IMR-90 (cell line): Measurements from ENCODE around the gene PLXNA4. TPM values are rescaled to one million over a fixed set of nuclear protein-coding genes. Genes with fewer than 3 reads are reported as not detected.

ENCODE experiments used
- ATAC-seq: fragments of 200-7000 bp; cut with Tn5 transposase; 2 replicates; pipeline ENCODE4 v1.9.1; 2020; ENCODE audit warnings: low read depth, mild to moderate bottlenecking, moderate library complexity
- BruUV-seq: library from RNA; stranded (reverse); fragments of 400-500 nt; replicated peaks from 2 replicates; lab custom pipeline; 2021; lab: Mats Ljungman, UMichigan
- CTCF ChIA-PET: fragments of 300-600 bp; formaldehyde crosslinking; extraction: SDS; loops from one replicate; lab custom pipeline; 2021; ENCODE audit warnings: antibody characterized with exemption; lab: Yijun Ruan, JAX
- POLR2A ChIA-PET: fragments of 300-600 bp; sonication (Branson Sonifier 250); formaldehyde crosslinking; loops from one replicate; lab custom pipeline; 2022; ENCODE audit warnings: antibody characterized with exemption; ENCODE audit not compliant: unreplicated experiment; lab: Charles Lee
- DNase-seq: peaks from one replicate; pipeline ENCODE4 v3.0.0; 2013
- H2AFZ ChIP-seq: replicated peaks from 2 replicates; pipeline ENCODE3; 2013; ENCODE audit warnings: low read length, mild to moderate bottlenecking; ENCODE audit not compliant: poor library complexity
- H2AK5ac ChIP-seq: 2 replicates; pipeline ENCODE4 v1.6.1; 2013; ENCODE audit warnings: low read depth, low read length, inconsistent platforms
- H2AK9ac ChIP-seq: replicated peaks from 2 replicates; pipeline ENCODE3; 2013; ENCODE audit warnings: mild to moderate bottlenecking, low read depth, low read length, moderate library complexity; ENCODE audit not compliant: poor library complexity
- H2BK120ac ChIP-seq: 2 replicates; pipeline ENCODE4 v1.6.1; 2013; ENCODE audit warnings: low read depth, low read length, inconsistent platforms
- H2BK15ac ChIP-seq: 3 replicates; pipeline ENCODE4 v1.6.1; 2013; ENCODE audit warnings: low read depth, low read length, inconsistent platforms
- H2BK20ac ChIP-seq: 2 replicates; pipeline ENCODE4 v1.6.1; 2013; ENCODE audit warnings: low read depth, mild to moderate bottlenecking, inconsistent platforms, low read length, moderate library complexity
- H2BK5ac ChIP-seq: 2 replicates; pipeline ENCODE4 v1.6.1; 2013; ENCODE audit warnings: mild to moderate bottlenecking, low read depth, low read length, inconsistent platforms; ENCODE audit not compliant: poor library complexity, severe bottlenecking
- H3K14ac ChIP-seq: replicated peaks from 2 replicates; pipeline ENCODE4 v1.6.1; 2013; ENCODE audit warnings: low read depth, low read length, inconsistent platforms
- H3K18ac ChIP-seq: 2 replicates; pipeline ENCODE4 v1.6.1; 2013; ENCODE audit warnings: low read depth, low read length, control low read depth
- H3K23ac ChIP-seq: 2 replicates; pipeline ENCODE4 v1.6.1; 2013; ENCODE audit warnings: low read depth, low read length, inconsistent platforms
- H3K27ac ChIP-seq: 2 replicates; pipeline ENCODE4 v1.5.1; 2013; ENCODE audit warnings: mild to moderate bottlenecking, control low read depth, low read length; ENCODE audit not compliant: insufficient read depth
- H3K27me3 ChIP-seq: 2 replicates; pipeline ENCODE4 v1.6.1; 2013; ENCODE audit warnings: low read length; ENCODE audit not compliant: control insufficient read depth, insufficient read depth
- H3K36me3 ChIP-seq: 2 replicates; pipeline ENCODE4 v1.6.1; 2013; ENCODE audit warnings: low read length, mixed read lengths; ENCODE audit not compliant: control insufficient read depth, insufficient read depth
- H3K4ac ChIP-seq: 2 replicates; pipeline ENCODE4 v1.6.1; 2013; ENCODE audit warnings: low read depth, low read length, inconsistent platforms
- H3K4me1 ChIP-seq: 2 replicates; pipeline ENCODE4 v1.6.1; 2013; ENCODE audit warnings: low read length, mixed read lengths; ENCODE audit not compliant: control insufficient read depth, insufficient read depth
- H3K4me2 ChIP-seq: 2 replicates; pipeline ENCODE4 v1.6.1; 2013; ENCODE audit warnings: low read depth, mild to moderate bottlenecking, control low read depth, low read length, moderate library complexity
- H3K4me3 ChIP-seq: 2 replicates; pipeline ENCODE4 v1.5.1; 2013; ENCODE audit warnings: low read depth, mild to moderate bottlenecking, control low read depth, low read length, moderate library complexity; ENCODE audit not compliant: insufficient read depth
- H3K56ac ChIP-seq: 2 replicates; pipeline ENCODE4 v1.6.1; 2013; ENCODE audit warnings: low read length, inconsistent platforms; ENCODE audit not compliant: insufficient read depth; ENCODE audit errors: extremely low read depth
- H3K79me1 ChIP-seq, 2 experiments: 2 replicates each; pipeline ENCODE4 v1.6.1; 2013; ENCODE audit warnings: low read length in 2 of 2, inconsistent platforms in 1 of 2, low read depth in 1 of 2
- H3K9ac ChIP-seq: 2 replicates; pipeline ENCODE4 v1.6.1; 2013; ENCODE audit warnings: low read depth, low read length, control low read depth
- H3K9me1 ChIP-seq: 2 replicates; pipeline ENCODE4 v1.6.1; 2013; ENCODE audit warnings: low read length, inconsistent platforms; ENCODE audit not compliant: insufficient read depth
- H3K9me3 ChIP-seq: 2 replicates; pipeline ENCODE4 v1.6.1; 2013; ENCODE audit warnings: low read length; ENCODE audit not compliant: control insufficient read depth, insufficient read depth
- H4K20me1 ChIP-seq: 2 replicates; pipeline ENCODE4 v1.6.1; 2013; ENCODE audit warnings: low read length, inconsistent platforms; ENCODE audit not compliant: insufficient read depth
- H4K5ac ChIP-seq: 2 replicates; pipeline ENCODE4 v1.6.1; 2013; ENCODE audit warnings: mild to moderate bottlenecking, low read depth, low read length, control low read depth
- H4K8ac ChIP-seq, 2 experiments: 2 replicates each; pipeline ENCODE4 v1.6.1; 2013; ENCODE audit warnings: low read depth in 2 of 2, low read length in 2 of 2, control low read depth in 1 of 2, inconsistent platforms in 1 of 2
- H4K91ac ChIP-seq: 2 replicates; pipeline ENCODE4 v1.6.1; 2013; ENCODE audit warnings: low read depth, low read length, inconsistent platforms; ENCODE audit not compliant: insufficient read depth
- BHLHE40 ChIP-seq: fragments of 150-350 bp; IDR thresholded peaks from 2 replicates; pipeline ENCODE4 v1.6.1; 2016; ENCODE audit warnings: mild to moderate bottlenecking, low read depth, low read length
- MAZ ChIP-seq: IDR thresholded peaks from 2 replicates; pipeline ENCODE4 v1.6.1; 2012; ENCODE audit warnings: low read depth, mild to moderate bottlenecking, low read length, improper control_type of control experiment, moderate library complexity, borderline replicate concordance
- NFE2L2 ChIP-seq: fragments of 150-350 bp; IDR thresholded peaks from 2 replicates; pipeline ENCODE4 v1.6.1; 2016; ENCODE audit warnings: low read depth, mild to moderate bottlenecking, low read length
- POLR2A ChIP-seq: IDR thresholded peaks from 2 replicates; pipeline ENCODE4 v1.6.1; 2012; ENCODE audit warnings: mild to moderate bottlenecking, low read depth, low read length
- SMC3 ChIP-seq: fragments of 150-350 bp; IDR thresholded peaks from 2 replicates; pipeline ENCODE4 v1.6.1; 2016; ENCODE audit warnings: low read depth, mild to moderate bottlenecking, antibody characterized with exemption, low read length, moderate library complexity
- whole genome bisulfite sequencing, 2 experiments: methylation state at CpG; one replicate each; pipeline versions ENCODE4 v1.1.5 to v1.1.7; 2013; ENCODE audit warnings: missing lambda C conversion rate in 2 of 2; ENCODE audit not compliant: insufficient read length in 1 of 2; ENCODE audit errors: extremely low coverage in 2 of 2; 5-methylcytosine and 5-hydroxymethylcytosine counted together
- dilution Hi-C: fragments of 300-500 bp; cut with HindIII; formaldehyde crosslinking; loops from one replicate; pipeline ENCODE4 v1.14.3; 2018; ENCODE audit warnings: low sequenced_read_pairs; ENCODE audit not compliant: unreplicated experiment
- in situ Hi-C: fragments of 300-500 bp; cut with MboI; formaldehyde crosslinking; loops from 3 replicates; pipeline ENCODE4 v1.14.3; 2019; ENCODE audit warnings: low sequenced_read_pairs, inconsistent platforms, mixed read lengths
- intact Hi-C: fragments of 100-400 bp; cut with micrococcal nuclease; formaldehyde crosslinking; loops from 2 replicates; pipeline ENCODE4 v1.10.0; 2022
- polyA plus RNA-seq, 3 experiments: library from polyadenylated mRNA; depleted of rRNA; stranded (reverse); fragments of >200 nt; gene quantifications; 2 replicates each; pipeline ENCODE4 v1.2.3, GENCODE V29; 2012; ENCODE audit warnings: low replicate concordance in 1 of 3
- total RNA-seq: library from RNA; depleted of rRNA; stranded (reverse); fragments of >200 nt; gene quantifications from 2 replicates; pipeline ENCODE4 v1.2.3, GENCODE V29; 2012

Gene PLXNA4
- total and polyA plus RNA-seq, 2 of the 4 experiments (the other 2 are of a cell fraction), result under 0.01 TPM

DNA sequence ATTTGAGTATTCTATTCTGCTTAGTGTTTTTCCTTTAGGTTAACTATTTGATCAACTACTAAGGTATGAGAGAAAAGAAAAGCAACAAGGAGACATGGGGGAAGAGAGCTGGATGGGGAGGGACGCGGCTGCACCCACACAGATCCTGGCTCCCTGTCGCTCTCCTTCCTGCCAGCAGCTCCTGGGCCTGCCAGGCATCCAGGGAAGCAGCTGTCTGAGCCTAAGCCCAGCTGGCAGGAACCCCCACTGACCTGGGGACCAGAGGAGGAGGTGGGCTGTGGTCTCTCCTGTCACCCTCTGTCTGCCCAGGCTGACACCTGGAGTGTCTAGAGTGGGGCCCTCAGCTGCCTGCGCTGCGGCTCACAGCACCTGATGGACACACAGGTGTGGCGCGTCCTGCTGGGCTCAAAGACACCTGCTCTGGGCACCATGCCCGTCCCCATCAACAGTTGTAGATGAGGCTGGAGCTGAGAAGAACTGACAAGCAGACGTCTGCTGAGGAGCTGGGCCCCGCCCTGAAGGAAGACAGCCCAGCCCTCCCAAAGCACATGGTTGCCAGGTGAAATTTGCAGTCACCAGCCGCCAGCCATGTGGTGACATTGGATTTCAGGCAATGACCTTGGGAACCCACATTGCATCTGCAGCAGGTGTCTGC lies 207.9 kb downstream of the PLXNA4 start:
- Histone ChIP-seq H3K4ac (no peak overlapping the region), H3K9me3 (no peaks in the 10 kb centered on the region), H2BK5ac (no peak overlapping the region), H3K4me3 (no peak overlapping the region), H2BK15ac (no peak overlapping the region), H3K36me3 (no peaks in the 10 kb centered on the region), H2AK5ac (no peak overlapping the region), H4K20me1 (no peaks in the 10 kb centered on the region), H3K9ac (no peak overlapping the region), H3K27ac (no peak overlapping the region), H4K8ac (no peak overlapping the region), H2AK9ac (no peak overlapping the region), H3K27me3 (no peaks in the 10 kb centered on the region), H3K4me2 (no peak overlapping the region), H2BK120ac (no peak overlapping the region), H4K91ac (no peak overlapping the region), H3K9me1 (no peaks in the 10 kb centered on the region), H2AFZ (no peak overlapping the region), H3K18ac (no peak overlapping the region), H3K14ac (no peak overlapping the region), H3K56ac (no peak overlapping the region), H4K5ac (no peak overlapping the region), H3K23ac (no peak overlapping the region), H3K79me1 (no peaks in the 10 kb centered on the region), H2BK20ac (no peak overlapping the region), H3K4me1 (no peaks in the 10 kb centered on the region)
- 66% methylated on average over 4 of the region's 11 CpGs; no CpG with 5 or more reads in 1 of the 2 experiments for WGBS, 2 experiments
- DNase-seq (no peak), ATAC-seq (no peak)
- dilution Hi-C loops, result no loop called here
- TF ChIP-seq SMC3 (no peak), NFE2L2 (no peak), BHLHE40 (no peak), POLR2A (no peak), MAZ (no peak)
- in situ Hi-C loops, result no loop called here
- BruUV-seq, result no TSS peak
- POLR2A ChIA-PET, result no interaction called here
- CTCF ChIA-PET, result no interaction called here
- intact Hi-C loops, result no loop called here
